HuH-7 (cell line): Measurements from ENCODE around the gene PSPH.
A peak's percentile ranks its signal among the peaks of the same experiment; 100 is the strongest.

ENCODE experiments used
- DNase-seq: peaks from one replicate; pipeline ENCODE4 v3.0.0; 2011; ENCODE audit warnings: low spot score

PSPH gene

GRCh38 chr7:56003749-56004148 is 47.5 kb downstream of the PSPH start:
- DNase-seq, result no peak

- no peak for DNase-seq
Observed at GRCh38 chr7:55996856-55997500, 54.3 kb downstream of the PSPH start.

- no peak for DNase-seq
Observed at GRCh38 chr7:55992346-55992745, 58.9 kb downstream of the PSPH start.

GRCh38 chr7:55983537-55983936 is 67.7 kb downstream of the PSPH start:
- no peak for DNase-seq

- DNase-seq, result no peak
Observed at GRCh38 chr7:55980266-55980665, 71.0 kb downstream of the PSPH start.

GRCh38 chr7:55977831-55978230 is 73.4 kb downstream of the PSPH start:
- DNase-seq, result no peak

- DNase-seq, result no peak
Observed at GRCh38 chr7:55975988-55976633, 75.1 kb downstream of the PSPH start.

GRCh38 chr7:55973747-55974250 is 77.4 kb downstream of the PSPH start:
- no peak for DNase-seq

GRCh38 chr7:55970978-55971377 is 80.3 kb downstream of the PSPH start:
- no peak for DNase-seq

GRCh38 chr7:55970561-55970960 is 80.7 kb downstream of the PSPH start:
- DNase-seq, result no peak

- DNase-seq, result no peak
Observed at GRCh38 chr7:55969391-55969790, 81.9 kb downstream of the PSPH start.

- DNase-seq, result no peak
Observed at GRCh38 chr7:55966851-55967250, 84.4 kb downstream of the PSPH start.

- no peak for DNase-seq
Observed at GRCh38 chr7:55965805-55966421, 85.3 kb downstream of the PSPH start.

- no peak for DNase-seq
Observed at GRCh38 chr7:55965100-55965470, 86.2 kb downstream of the PSPH start.

- peak; percentile 93 for DNase-seq
Observed at GRCh38 chr7:55964261-55965099, 86.8 kb downstream of the PSPH start, which contains the start of gene NIPSNAP2. TSS of gene NIPSNAP2 (plus strand) at chr7:55964585. CDS start at chr7:55964610, 25 bp downstream.

GRCh38 chr7:55963584-55964168 is 87.6 kb downstream of the PSPH start:
- no peak for DNase-seq

GRCh38 chr7:55962014-55962413 is 89.2 kb downstream of the PSPH start:
- no peak for DNase-seq
